HG02623 (cell line): Measurements from ENCODE around the gene PNMA1.
A peak's percentile ranks its signal among the peaks of the same experiment; 100 is the strongest.
"Not testable (repeated sequence)": the region's sequence is repeated elsewhere in the genome, so short reads cannot be mapped to it uniquely, and the experiment has no call there.

Experiments used
- ATAC-seq: cut with Tn5 transposase; IDR thresholded peaks from one replicate; pipeline ENCODE4 v1.9.1; 2021; ENCODE audit warnings: moderate library complexity; ENCODE audit not compliant: unreplicated experiment

Gene PNMA1

DNA sequence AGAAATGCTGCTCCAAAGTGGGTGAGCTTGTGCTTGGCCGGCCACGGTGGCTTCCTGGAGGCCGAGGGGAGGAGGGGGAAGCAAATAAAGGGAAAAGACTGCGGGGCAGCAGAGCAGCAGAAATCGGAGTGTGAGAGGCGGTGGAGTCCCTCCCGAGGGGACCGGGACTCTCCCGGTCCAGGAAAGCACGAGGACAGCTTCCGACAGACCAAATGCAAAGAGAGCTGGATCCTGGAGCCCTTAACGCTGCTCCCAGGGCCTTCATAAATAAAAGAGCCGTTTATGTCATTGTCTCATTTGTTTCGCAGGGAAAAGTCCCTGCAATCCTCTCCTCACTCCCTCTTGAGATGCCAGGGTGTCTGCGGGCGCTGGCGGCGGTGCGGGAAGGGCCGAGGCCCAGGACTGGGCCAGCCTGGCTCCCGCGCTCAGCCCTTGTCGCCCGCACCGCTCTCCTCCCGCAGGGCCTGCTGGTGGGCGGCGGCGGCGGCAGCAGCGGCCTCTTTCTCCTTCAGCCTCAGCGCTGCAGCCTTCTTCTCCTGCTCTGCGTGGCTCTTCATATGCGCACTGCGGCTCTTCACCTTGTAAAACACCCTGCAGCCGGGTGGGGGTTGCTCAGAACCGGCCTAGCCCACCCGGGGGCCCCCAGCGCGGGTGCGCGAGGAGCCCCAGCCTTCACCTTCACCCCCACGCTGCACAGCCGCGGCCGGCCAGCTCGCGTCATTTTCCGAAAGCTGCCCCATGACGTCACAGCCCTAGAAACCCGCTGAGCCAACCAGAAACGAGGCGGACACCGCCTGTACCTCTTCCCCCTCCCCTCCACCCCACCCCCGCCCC is 4.5 kb upstream of the PNMA1 start:
- no peak for ATAC-seq

DNA sequence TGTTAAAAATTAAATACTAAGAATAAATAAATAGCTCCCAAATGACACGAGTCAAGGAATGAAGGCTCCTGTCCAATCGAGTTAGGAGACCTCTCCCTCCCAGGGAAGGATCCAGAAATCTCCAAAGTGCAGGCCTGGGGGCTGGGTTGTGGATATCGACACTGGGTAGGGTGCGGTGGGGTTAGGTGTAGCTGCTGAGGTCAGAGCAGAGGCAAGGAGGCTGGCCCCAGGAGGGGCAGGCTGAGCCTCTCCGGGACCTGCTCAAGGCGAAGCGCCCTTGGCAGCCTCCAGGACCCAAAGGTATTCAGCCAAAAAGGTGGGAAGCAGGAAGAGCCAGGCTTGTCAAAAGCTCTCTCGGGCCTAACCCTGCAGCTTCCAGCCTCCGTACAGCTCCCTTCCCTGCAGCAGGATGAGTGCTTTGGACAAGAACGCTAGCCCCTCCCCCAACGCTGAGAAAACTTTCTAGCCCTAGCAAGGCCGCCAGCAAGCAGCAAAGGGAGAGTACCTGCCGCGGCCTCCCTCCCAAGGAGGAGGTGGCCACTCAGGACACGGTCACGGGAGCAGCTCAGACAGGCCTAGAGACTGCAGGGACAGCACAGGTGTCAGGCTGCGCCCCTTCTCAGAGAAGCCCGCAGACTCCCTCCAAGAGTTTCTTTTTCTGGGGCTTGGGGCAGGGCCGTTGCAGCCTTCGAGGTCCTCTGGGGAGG is 3.7 kb upstream of the PNMA1 start:
- no peak for ATAC-seq

- no peak for ATAC-seq
Measured at GRCh38 chr14:73717266-73717665, 3.1 kb upstream of the PNMA1 start.

GRCh38 chr14:73715707-73716106 is 1.5 kb upstream of the PNMA1 start:
- ATAC-seq, result no peak

DNA sequence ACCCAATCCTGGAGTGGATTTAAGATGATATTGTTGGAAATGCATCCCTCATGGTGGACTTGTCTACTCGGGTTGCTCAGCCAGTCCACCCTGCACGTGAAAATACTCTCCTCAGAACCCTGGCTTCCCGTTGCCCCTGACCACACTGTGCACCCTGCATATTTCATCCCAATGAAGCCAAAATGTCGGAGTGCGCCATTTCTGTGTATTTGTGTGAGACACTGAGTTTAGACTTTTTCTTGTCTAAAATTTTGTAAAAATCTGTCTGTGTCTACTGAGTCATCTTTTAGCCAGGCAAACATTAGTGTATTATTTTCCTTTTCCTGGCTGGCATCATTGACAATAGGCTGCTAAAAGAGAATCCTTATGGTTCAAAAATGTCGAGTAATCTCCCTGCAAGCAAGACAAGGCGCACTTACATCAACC is 485 bp upstream of the PNMA1 start:
- no peak for ATAC-seq

DNA sequence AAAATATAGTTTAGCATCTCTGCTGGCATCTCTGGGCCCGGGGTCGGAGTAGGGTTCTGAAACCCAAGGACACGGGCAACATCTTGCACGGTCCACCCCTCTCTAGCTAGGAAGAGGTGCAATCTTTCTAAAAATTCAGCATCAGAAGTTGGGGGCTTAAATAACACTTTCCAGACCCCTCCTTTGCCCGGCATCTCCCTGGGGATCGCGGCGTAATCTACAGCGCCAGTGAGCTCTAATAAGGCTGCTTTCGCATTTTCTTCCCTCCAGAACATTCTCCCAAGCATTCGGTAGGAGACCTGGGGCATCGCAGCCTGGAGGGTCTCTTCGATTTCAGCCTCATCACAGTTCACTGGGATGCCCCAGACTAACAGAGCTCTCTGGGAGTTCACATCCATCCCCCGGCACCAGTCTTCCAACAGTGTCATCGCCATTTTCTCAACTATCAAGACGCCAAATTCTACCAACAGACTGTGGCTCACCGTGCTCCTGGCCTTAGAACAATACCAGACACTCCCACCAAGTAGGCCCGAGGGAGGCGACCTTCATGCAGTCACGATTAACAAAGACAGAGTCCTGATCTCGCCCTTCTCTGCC is 880 bp downstream of the PNMA1 start:
- ATAC-seq, result no peak

DNA sequence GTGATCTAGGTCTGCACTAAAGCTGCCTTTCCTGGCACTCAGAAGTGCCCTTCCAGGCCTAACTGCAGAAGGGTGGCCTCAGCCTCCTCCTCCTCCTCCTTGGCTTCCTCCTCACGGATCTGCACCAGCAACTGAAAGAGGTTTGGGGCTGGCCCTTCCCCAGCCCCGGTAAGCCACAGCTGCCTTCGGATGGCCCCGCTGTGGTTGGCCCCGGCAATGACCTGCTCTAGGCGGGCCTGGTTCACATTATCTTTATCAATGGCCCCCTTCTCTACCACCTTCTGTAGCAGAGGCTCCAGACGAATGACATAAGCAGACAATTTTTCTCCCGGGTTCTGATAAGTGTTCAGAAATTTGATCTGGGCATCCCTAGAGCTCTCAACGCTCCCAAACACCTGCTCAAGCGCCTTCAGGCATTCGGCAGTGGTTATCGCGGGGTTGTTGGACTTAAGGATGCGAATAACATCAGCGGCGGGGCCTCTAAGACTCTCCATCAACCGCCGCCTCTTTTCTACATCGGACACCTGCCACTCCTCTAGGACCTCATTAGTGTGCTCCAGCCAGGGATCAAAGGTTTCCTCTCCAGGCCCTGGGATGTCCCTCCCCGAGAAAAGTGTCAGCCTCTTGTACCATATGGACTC is 1.5 kb downstream of the PNMA1 start:
- ATAC-seq, result no peak

DNA sequence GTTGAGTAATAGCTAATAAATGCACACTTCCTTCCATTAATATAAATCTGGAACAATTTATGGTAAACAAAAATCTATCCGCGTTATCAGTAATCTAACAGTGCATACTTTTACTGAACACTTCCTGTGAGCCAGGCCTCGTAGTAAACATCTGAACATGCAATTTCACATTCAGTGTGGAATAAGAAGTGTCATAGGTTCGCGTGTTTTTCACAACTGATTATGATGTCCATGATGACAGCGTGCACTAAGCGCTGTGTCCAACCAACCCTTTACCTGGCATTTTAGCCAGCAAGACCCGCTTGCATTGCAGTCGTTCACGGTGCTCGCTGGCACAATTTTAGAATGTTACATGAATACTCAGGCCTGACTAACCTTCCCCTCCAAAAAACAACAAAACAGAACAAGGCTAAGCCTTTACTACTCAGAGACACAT is 2.1 kb downstream of the PNMA1 start:
- no peak for ATAC-seq

DNA sequence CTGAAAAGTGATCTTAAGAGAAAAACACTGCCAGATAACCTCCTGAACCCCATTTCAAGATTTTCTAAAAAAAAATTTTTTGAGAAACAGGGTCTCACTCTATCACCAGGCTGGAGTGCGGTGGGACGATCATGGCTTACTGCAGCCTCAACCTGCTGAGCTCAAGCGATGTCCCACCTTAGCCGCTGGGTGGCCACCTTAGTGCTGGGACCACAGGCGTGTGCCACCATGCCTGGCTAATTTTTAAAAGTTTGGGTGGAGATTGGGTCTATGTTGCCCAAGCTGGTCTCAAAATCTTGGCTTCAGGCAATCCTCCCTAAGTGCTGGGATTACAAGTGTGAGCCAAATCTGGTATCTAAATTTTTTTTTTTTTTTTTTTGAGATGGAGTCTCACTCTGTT is 3.4 kb downstream of the PNMA1 start:
- no peak for ATAC-seq

DNA sequence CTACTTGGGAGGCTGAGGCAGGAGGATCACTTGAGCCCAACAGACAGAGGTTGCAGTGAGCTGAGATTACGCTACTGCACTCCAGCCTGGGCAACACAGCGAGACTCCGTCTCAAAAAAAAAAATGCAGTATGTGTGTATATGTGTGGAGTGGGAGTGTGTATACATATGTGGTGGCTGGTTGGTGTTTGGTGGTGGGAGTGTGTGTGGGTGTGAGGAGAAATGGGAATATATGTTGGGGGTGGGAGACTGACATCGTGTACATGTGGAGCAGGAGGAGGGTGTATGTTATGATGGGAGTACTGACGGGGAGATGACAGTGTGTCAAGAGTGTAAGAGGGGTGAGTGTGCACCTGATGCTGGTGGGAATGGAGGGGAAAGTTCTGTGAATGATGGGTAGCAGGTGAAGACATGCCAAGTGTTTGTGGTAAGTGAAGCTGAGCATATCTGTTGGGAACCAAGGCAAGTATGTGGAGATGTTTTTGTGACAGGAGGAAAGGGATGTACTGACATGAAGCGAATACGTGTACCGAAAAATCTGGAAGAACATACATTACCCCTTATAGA is 4.2 kb downstream of the PNMA1 start:
- no peak for ATAC-seq

GRCh38 chr14:73708076-73708475 is 6.1 kb downstream of the PNMA1 start:
- not testable (repeated sequence) for ATAC-seq

GRCh38 chr14:73700325-73700724 is 13.9 kb downstream of the PNMA1 start:
- ATAC-seq, result no peak

- ATAC-seq, result peak; percentile 65
Measured at GRCh38 chr14:73696466-73697400, 17.5 kb downstream of the PNMA1 start.

- peak; percentile 48 for ATAC-seq
Measured at GRCh38 chr14:73695997-73696396, 18.2 kb downstream of the PNMA1 start.

- no peak for ATAC-seq
Measured at GRCh38 chr14:73695082-73695481, 19.1 kb downstream of the PNMA1 start.

DNA sequence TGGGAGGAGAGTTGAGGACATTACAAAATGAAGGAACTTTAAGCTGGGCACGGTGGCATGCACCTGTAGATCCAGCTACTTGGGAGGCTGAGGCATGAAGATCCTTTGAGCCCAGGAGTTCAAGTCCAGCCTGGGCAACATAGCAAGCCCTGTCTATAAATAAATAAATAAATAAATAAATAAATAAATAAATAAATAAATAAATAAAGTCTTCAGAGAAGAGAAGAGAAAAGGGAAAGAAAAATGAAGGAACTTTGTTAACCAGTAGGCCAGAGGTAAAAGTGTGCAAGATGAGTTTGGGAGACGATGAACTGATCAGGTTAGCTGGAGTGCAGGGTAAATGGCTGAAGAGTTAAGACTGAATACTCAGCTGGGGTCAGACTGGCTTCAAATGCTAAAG is 20.1 kb downstream of the PNMA1 start:
- no peak for ATAC-seq

- no peak for ATAC-seq
Measured at GRCh38 chr14:73686901-73687300, 27.3 kb downstream of the PNMA1 start.

- no peak for ATAC-seq
Measured at GRCh38 chr14:73685328-73685727, 28.9 kb downstream of the PNMA1 start.

- no peak for ATAC-seq
Measured at GRCh38 chr14:73684627-73685026, 29.6 kb downstream of the PNMA1 start.

- ATAC-seq, result no peak
Measured at GRCh38 chr14:73680821-73681220, 33.4 kb downstream of the PNMA1 start.
